NCI-H2171 treated with DMSO at 0.1 percent for 48 hours (cell line): ENCODE measurements around the gene ITGB7.
A peak's percentile ranks its signal among the peaks of the same experiment; 100 is the strongest.

ENCODE experiments used
- DNase-seq: peaks from one replicate; lab custom pipeline; 2025; lab: John Stamatoyannopoulos, UW

The ITGB7 gene

DNA sequence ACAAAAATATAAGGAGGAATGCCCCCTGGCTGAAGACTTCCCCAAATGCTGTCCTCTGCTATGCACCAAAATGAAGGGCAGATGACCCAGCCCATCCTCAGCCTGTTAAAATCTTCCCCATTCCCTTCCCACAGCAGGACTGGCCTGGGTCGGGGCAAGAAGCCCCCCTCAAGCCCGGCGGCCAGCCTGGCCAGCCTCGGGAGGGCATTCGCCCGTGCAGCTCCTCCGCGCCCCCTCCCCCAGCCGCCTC is 24.5 kb upstream of the ITGB7 start:
- DNase-seq = no peak

DNA sequence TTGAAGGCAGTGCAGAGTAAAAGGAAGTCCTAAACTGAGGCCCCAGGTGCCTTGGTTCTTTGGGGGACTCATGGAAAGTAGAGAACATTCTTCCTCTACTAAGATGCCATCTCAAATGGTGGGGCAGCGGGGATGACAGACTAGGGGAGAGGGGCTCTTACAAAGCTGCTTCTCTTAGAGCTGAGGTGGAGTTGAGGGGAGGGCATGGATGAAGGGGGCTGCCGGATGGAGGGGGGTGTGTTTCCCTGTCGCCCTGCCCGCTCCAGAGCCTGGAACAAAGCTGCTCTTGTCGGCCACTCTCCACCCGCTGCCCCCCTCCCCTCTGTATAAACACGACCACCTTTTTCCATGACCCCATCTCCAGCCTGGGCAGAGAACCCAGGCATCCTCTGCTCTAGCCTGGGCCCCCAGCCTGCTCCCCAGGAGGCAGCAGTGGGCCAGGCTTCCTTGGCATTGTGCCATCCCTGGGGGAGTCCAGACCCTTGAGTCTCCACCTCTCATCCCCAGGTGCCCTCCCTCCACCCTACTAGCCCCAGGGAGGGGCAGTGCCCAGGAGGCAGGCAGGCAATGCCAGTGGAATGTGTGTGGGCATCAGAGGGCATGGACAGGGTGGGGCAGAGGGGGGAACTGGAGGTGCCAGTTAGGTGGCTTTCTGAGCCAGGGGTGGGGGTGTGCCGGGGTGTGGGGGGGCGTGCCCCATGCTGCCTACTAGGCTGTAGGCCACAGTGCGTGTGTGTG is 23.2 kb upstream of the ITGB7 start:
- DNase-seq = no peak

DNA sequence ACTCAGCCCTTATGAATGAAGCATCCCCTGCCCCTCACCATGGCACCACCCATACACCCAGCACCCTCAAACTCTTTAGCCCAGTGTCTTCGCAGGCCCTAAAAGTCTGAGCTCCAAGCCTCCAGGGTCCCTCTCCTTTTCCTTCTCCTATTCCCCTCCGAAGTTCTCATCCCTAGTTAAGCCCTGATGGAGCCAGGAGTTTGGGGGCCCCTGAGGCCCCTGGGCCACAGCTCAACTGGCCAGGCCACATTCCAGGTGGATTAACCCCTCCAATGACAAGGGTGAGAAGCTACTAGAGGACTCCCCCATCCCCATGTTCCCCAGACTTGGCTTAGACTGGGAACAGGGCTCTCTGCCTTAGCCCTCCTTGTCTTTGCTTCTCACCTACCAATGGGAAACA is 22.4 kb upstream of the ITGB7 start:
- DNase-seq = no peak

DNA sequence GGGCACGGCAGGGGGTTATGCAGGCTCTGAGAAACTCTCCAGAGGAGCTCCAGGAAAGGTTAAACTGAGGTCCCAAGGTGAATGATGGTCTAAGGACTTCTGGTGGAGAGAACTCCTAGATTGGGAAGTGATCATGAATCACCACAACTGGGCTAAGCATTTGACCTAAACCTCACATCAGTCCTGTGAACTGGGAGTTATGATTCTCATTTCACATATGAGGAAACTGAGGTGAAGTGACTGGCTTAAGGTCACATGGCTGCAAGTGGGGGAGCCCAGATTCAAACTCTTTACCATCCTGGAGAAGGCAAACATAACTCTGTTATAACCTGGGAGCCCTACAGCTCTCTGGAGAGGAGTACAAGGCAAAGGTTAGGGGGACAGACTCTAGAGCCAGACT is 20.8 kb upstream of the ITGB7 start:
- no peak for DNase-seq

DNA sequence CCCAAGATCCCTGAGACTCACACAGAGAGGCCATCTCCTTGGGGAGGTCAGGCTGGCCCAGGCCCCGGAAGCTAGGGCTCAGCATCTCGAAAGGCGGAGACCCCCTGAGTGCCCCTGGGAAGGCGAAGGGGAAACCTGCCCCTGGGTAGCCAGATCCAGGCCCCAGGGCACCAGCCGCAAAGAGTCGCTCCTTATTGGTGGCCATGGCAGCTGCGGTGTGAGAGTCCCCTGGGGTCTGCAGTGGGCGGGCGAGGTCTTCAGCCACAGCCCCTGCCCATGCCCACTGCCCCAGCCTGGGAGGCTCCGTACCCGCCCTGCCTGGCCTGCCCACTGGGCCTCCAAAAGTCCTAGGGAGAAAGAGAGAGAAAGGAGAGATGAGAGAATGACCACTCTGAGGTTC is 20.3 kb upstream of the ITGB7 start:
- no peak for DNase-seq

DNA sequence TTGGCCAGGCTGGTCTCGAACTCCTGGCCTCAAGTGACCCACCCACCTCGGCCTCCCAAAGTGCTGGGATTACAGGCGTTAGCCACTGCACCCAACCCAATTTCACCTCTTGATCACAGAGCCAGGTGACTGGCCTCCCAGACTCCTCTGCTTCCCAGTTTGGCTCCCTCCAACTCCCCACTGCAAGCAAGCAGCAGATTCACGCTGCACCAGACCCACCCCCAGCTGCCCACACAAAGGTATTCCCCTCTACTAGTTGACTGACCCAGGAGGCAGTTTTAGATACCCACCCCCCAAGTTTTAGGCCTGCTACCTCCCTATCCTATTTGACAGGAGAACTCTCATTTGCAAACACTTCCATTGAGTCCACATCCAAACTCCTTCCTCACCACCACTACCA is 19.8 kb upstream of the ITGB7 start:
- DNase-seq = no peak

DNA sequence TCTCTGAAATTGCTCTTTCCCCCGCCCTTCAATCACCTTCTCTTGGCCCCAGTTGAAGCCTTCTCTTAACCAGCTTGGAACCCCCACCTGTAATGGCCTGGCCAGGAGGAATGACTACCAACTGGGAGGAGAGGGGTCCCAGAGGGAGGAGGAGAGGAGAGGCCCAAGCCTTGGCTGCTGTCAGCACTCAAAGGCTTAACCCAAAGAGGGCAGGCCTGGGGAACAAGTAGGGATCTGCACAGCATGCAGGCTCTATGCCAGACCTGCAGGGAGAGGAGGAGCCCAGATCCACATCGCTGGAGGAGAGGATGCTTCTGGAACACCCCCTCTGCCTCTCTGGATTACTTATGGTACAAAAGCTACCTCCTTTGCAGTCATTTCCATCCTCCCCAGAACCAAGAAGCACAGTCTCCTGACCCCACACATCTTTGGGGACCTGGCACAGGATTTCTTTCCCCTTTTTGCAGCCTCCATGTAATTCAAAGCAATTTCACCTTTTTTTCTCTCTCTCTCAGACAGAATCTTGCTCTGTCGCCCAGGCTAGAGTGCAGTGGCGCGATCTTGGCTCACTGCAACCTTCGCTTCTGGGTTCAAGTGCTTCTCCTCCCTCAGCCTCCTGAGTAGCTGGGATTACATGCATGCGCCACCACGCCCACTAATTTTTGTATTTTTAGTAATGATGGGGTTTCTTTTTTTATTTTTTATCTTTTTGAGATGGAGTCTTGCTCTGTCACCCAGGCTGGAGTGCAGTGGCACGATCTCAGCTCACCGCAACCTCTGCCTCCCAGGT is 18.8 kb upstream of the ITGB7 start:
- DNase-seq = no peak

DNA sequence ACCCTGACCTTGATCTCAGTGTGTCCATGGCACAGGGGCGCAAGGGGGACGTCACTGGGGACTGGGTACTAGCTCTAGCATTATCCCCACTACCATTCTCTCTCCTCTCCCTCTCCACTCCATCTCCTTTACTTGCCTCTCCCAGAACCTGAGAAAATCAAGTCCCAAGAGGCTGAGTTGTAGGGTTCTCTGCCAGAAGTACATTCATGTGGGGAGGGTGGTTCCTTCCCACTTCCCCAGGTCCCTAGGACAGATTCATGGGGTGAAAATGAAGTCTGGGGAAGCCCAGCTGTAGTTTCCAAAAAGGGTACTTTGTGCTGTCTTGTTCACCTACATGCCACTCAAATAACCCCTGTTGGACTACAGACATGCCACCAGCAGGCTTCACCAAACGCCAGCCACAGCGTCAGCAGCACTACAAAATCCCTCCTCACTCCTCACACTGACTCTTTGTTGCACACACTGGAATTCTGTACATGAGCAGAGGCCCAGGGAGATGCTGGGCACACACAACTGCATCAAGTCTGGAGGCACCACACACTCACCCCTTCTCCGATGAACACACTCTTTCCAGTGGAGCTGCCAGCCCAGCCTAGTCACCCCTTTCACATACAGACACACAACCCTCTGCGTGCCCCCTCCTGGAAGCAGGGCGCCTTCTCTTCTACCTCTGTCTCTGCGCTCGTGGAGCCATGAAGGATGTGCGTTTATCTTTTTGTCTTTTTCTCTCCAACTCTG is 18.0 kb upstream of the ITGB7 start:
- DNase-seq = no peak

DNA sequence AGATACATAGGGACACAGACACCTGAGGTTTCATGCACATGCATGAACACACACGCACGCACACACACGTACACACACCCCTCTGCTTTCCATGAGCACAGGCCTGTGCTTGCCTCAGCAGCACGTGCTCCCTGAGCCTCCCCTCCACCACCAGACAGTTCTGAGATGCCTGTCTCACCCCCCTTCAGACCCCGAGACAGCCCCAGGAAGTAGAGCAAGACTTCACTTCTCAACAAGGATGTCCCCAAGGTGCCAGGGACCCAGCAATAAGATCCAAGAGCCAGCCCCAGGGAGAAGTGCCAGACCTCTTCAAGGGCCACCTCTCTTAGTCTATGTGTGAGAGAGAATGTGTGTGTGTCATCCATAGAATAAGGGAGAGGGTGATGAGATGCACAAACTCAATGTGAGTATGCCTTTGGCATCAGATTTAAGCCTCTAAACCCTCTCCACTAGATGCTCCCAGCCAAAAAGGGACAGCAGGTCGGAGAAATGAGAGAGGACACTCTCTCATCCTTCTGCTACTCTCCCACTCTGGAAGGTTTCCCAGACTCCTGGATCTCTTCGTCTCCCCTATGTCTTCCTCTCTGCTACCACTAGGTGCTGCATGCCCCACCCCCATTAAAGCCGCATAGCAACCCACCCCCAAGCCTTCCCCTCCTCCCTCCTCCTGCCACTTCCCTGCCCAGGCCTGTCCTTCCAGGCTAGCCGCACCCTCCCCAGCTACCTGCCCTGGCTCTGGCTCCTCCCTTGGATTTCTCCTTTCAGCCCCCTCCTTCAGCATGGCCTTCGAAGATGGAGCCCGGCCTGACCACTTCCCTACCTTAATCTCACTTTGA is 17.2 kb upstream of the ITGB7 start:
- DNase-seq = no peak

DNA sequence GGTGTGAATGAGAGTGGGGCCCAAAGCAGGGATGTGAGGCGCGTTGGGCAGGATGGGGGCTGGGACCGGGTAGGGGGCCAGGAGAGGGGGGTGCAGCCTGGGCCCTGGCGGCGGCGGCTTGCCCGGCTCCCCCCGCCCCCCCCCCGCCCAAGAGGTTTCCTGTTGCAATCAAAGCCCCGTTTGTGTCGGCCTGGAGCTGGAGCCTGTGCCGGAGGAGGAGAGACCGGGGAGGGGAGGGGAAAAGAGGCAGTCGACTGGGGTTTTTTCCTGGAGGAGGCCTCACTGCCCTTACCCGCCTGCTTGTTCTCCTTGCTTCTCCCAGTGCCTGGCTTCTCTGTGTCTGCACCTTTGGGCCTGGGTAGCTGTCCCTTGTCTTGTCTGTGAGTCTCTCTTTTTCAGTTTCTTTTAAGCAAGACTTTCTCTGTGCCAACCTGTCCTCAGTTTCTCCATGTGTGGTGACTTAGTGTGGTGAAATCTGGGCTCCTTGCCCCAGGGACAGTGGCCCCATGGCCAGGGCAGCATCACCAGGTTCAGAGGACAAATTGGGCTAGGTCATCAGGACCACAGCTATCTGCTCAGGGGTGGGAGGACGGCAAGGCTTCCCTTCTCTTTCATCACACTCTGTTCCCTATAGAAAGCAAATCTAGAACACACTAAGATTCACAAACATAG is 16.5 kb upstream of the ITGB7 start:
- DNase-seq = no peak

DNA sequence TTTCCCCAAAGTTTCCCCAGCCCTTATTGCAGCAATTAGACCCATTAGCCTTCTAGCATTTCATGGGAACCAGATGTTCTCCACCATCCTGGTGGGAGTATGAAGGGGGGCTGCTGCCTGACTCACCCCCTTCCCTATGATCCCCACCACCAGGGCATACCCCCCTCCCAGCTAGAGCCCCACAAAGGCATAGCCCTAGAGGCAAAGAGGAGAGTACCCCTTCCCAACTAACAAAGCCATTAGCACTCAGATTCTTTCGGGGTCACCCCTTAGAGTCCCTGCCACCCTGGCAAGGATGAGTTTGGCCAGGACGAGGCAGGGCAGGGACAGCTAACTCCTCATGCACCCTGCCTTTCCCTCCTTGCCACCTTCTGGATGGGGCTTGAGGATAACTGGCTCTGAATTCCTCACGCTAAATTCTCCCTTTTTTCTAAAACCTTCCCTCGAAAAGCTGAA is 15.8 kb upstream of the ITGB7 start:
- no peak for DNase-seq

DNA sequence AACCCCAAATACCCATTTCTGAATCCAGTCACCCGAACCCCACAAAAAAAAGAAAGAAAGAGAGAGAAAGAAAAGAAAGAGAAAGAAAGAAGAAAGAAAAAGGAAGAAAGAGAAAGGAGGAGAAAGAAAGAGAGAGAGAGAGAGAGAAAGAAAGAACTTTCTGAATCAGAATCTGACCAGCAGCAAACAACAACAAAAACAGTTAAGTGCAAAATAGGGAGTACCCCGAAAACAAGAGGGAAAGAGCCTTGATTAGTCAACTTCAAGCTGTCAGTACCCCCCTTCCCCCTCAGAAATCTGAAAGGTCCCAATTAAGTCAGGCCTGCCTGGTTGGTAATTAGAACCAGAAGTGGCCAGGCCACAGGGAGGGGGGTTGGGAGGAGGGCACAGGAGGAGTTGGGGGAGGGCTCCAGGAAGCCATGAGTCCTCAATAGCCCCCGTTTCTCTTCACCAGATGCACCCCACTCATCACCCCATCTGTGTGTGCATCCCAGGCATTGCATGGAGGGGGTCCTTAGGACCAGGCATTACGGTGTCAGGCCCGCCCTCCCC is 15.2 kb upstream of the ITGB7 start:
- DNase-seq = no peak

DNA sequence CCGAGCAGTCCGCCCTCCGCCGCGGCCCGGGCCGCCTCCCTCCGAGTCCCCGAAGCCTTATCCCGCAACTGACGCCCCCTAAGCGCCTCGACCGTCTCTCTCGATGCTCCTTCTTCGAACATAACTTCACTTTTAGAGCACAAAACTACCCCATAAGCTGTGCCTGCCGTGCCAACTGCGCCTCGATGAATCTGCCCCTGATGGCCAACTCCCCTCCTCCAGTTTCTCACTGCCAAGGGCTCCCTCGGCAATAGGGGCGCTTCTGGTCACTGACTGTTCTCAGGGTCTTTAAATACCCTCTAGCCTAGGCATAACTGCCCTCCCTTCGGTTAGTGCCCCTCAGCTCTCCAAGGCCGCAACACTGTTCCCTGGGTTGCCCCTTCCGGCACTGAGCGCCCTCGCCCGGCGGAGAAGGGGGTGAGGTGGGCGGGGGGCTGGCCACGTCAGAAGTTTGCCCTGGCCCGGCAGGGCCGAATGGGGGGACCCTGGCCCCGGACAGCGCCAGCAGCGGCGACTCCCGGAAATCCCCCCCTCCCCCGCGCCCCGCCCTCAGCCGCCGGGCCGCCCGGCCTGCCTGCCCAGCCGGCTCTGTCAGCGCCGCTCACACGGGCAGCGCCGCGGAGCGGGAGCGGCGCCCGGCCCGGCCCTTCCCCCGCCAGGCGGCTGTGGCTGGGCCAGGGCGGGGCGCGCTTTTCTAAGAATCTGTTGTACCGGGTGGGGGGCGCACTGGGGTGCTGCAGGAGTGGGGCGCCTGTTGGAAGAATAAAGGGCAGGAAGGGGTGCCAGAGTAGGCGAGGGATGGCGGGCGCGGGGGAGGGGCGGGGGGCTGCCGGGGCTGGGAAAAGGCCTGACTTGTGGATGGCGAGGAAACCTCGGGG is 14.4 kb upstream of the ITGB7 start:
- DNase-seq = peak; percentile 42

DNA sequence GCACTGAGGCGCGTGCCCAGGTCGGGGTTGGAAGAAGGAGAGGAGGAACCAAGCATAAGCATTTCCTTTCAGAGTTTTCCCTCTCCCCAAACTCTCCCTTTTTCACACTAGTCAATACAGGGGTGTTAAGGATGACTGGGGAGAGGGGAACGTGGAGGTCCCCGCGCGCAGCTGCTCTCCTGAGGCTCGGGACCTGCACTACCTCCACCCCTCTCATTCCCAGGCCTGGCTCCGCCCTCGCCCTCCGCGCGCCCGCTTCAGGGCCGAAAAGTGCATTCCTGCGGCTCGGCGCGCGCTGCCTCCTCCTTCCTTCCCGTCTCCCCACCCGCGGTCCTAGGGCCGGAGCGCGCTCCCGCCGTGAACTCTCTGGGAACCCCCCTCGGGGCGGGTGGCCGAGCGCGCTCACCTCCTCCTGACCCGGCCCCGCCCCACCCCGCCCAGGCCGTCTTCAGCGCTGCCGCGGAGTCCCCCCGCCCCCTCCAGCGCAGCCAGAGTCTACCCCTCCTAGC is 13.7 kb upstream of the ITGB7 start:
- peak; percentile 76 for DNase-seq

DNA sequence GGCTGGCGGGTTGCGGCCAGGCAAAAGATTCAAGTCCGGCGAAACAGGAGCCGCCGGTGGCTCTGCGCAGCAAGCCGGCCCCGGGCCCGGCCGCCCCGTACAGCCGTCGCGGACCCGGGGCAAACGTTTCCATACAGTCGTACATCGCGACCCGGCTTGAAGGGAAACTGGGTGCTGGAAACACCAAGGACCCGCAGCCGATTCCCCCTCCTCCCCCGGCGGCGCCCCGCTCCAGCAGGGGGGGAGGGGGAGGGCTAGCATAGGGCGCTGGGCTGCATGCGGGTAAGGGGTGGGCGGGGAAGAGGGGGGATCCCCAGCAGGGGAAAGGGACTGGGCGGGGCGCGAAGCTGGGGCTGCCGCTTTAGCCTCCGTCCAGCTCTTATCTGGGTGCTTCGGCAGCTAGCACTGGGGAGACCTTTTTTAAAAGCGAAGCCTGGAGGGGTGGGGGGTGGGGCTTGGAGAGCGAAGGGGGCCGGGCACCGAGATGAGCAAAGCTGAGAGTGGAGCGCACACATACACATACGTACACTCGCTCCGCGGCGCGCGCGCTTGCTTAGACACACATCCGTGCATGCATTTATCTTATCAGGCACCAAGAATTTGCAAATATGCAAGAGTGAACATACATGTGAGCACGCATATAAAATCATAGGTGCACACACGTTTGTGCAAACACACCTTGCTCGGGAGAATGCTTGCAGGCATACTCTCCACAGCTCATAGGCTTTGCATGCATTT is 13.1 kb upstream of the ITGB7 start:
- DNase-seq = peak; percentile 64

DNA sequence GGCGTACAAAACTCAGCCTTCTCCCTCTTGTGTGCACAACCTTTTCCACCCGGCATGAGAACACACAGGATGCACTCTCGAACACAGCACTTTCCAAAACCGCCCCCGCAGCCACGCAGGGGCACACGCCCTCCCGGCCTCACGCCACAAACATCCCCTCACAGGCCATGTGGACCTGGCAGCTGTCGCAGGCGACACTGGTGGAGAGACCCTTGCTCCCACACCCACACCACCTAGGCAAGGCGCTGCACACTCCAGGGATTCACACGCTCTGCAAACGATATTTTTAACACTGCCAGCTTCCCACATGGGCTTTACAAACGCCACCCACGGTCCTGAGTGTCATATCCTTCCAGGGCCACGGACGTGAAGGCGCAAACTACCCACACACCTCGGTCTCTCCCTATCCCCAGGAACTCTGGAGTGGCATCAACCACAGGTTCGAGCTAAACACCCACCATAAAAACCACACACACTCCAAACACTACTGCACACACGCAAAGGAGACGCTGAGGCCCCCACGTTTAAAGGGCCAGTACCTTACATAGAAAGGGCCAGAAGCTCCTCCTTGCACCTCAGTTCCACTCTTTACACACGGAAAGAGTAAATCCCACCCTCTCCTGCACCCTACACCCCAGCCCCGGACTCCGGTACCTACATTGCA is 12.4 kb upstream of the ITGB7 start:
- no peak for DNase-seq

DNA sequence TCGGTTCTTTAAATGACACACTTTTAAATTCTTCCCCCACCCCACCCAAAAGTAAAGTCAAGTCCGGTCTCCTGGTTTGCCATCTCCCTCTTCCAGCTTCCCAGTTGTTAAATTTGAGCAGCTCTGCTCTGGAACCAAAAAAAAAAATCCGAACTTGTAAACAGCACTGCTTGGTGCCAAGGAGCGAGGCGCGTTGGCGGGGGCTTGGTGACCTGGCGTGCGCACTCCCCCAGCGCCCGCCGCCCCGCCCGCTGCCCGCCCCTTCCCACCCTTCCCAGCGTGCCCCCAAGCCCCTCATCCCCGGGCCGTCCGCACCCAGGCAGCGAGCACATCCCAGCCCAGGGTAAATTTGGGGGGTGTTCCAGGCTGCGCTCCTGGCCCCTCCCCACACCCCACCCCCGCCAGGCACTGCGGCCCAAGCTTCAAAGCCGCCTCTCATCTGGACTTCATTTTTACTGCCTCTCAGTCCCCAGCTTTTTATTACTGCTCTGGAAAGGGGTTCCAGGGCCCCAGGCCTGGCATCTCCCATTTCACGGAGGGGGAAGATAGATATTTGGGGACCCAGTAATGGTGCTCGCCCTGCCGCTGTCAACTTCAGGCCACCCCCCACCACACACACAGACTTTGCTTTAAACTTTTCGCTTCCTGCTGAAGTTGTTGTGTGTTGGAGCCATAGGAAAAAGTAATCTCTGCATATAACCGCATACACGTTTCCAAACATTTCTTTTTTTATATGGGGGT is 11.7 kb upstream of the ITGB7 start:
- no peak for DNase-seq

DNA sequence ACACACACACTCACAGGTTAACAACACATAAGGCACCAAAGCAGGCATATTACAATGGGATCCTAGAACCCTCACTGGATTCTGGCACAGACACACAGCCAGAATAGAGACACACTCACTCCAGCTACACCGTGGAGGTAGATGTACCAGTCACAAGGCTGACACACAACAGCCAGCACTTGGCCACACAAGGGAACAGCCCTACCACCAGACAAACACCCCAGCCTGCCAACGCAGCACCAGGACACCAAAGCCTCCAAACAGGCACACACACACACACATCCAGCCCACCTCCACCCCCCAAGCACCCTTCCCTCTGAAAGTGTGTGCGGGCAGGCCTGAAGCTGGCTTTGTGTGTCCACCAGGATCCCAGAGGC is 10.9 kb upstream of the ITGB7 start:
- DNase-seq = no peak
